ENCODE results near the gene ARVCF.

ARVCF gene

DNA sequence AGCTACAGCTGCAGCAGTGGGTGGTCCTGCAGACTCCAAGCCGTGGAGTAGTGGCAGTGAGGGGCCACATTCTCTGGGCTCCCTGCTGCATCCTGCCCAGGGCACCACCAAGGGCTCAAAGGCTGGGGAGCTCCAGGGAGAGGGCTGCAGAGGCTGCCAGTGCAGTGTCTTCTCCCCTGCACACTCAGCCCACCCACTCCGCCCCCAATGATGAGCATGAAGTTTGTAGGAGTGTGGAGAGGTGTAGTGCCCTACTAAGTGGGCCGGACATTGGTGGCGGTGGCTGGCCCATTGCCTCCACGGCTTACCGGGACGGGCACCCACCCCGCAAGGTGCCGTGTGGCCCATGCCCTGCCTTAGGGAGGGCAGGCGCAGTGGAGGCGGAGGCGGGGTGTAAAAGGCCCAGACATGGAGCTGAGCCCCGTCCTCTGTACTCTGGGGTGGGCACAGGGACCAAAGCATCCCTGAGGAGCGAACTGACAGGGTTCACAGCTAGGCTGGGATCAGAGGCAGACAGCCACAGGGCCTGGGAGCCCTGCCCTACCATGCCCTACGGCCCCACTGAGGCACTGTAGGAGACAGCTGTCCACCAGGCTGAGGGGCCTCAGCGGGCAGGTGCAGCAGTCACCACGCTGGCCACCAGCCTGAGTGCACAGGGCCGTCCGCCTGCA is 18.9 kb downstream of the ARVCF start:
- DNase-seq = no peak

DNA sequence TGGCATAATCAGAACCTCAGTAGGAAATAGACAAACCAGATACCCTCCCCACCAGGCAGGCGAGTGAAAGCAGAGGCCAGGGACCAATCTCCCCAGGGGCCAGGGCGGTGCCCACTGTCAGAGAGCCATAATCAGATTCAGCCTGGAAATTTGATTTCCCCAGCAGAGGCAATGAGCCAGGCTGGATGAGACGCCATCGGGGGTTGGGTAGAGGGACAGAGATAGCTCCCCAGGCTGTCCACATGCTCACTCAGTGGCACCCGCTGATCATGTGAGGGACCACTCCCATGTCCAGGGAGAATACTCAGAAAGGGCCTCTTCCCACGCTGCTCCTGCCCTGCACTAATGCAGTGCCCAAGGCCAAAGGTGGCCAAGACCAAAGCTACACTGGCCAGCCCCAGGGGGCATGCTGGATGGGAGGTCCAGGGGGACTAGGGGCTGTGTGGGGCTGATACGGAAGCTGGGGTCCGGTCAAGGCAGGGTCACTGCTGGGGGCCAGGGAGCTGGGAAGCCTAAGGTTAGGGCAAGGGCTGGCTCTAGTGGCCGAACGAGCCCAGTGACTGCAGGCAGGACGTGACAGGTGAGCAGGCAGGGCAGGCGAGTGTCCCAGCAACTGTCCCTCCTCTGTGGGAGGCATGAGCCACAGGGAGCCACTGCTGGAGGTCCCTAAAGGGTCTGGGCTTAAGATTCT is 19.8 kb downstream of the ARVCF start:
- no peak for DNase-seq

DNA sequence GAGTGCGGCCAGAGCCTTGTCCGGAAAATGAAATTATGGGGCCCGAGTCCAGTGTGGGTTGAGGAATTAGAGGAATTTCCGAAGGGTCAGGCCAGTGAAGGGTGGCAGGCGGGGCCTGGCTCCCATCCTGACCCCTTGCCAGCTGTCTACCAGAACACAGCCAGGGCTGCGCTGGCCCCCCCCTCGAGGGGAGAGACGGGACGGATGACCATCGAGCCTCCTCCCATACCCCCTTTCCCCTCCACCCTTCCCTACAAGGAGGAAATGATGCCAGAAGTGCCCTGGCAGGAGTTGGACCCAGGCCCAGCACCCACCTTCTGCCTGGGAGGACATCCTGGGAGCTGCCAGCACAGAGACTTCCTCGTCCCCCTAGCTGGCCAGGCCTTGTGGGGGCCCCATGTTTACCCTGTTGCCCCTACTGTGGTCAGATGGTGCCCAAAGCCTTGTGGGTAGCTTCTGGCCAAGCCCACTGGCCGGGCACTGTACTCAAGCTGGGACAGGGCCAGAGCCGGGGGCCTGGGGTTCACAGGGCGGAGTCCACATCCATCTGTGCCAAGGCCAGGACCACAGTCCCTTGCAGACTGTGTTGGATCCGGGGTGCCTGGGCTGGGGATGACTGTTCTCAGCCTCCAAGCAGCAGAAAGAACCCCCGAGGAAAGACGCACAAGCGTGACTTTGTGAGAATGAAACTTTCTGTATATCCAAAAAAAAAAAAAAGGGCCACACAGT is 20.8 kb downstream of the ARVCF start:
- DNase-seq = no peak

DNA sequence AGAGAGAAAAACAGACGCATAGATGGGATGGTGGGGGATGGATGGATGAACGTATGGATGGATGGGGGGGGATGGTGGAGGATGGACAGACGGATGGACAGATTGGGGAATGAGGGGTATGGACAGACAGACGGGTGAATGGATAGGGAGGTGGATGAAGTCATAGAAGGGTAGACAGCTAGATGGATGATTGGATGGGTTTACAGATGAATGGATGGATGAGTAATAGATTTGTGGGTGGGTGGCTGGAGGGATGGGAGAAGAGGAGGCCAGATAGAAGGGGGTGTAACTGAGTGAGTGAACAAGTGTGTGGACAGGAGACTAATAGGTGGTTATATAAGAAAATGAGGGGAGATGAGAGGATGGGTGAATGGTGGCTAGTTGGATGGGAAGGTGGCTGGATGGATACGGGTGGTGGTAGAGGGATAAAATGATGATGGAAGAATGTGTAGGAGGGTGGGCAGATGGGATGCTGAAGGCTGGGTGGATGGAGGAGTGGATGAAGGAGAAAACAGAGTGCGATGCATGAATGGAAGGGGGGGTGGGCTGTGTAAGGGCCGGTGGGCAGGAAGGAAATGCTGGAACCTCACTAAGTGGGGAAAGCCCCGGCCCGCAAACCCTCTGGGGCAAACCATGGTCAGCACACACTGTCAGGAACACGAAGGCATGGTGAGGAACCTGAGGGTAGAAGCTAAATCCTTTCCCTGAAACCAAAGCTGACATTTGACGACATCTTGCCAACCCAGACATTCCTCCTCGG is 21.6 kb downstream of the ARVCF start:
- DNase-seq = no peak

DNA sequence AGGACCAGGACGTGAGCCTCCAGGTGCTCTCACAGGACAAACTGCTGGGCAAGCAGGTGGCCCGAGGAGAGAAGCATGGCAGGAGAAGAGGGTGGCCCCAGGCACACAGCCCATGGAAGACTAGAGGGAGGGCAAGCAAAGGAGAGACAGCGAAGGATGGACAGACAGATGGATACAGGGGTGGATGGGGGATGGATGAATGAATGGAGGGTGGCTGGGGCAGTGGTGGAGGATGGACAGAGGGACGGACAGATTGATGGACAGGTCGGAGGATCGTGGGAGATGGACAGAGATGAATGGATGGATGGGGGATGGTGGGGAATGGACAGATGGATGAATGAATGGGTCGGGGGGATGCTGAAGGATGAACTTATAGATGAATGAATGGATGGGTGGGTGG is 22.7 kb downstream of the ARVCF start:
- DNase-seq = no peak

DNA sequence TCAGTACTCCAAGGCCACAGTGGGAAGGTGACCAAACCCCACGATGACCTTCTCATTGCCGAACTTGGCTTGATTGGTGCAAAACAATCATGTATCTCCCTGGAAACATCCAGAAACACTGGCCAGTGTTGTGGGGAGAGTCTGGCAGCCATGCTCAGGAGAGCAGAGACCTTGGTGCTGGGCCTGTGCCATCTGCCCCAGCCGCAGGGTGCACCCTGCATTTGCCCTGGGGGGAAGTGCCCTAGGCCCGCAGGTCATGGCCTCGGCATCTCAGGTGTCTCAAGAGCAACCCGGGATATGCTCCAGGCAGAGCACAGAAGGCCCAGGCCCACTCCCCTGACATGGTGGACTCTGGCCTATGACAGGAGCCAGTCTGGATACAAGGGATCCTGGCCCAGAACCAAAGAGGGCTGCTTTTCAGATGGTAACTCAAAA is 23.7 kb downstream of the ARVCF start:
- no peak for DNase-seq

DNA sequence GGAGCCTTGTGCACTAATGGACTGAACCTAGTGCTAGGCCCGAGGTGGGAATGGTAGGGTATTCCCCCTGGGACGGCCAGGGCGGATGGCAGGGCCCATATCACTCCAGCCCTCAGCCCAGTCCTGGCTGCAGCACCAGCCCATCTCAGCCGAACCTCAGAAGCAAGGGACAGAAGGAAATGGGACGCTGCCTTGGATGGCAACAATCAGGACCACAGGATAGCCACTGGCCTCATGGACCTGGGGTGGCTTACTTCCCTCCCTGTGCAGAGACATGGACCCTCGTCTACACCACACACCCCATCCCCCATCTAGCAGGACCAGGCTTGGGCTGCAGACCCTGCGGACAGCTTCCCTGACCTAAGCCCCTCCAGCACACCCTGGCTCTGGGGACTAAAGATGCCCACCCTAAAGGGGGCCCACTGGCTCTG is 24.1 kb downstream of the ARVCF start:
- DNase-seq = no peak

DNA sequence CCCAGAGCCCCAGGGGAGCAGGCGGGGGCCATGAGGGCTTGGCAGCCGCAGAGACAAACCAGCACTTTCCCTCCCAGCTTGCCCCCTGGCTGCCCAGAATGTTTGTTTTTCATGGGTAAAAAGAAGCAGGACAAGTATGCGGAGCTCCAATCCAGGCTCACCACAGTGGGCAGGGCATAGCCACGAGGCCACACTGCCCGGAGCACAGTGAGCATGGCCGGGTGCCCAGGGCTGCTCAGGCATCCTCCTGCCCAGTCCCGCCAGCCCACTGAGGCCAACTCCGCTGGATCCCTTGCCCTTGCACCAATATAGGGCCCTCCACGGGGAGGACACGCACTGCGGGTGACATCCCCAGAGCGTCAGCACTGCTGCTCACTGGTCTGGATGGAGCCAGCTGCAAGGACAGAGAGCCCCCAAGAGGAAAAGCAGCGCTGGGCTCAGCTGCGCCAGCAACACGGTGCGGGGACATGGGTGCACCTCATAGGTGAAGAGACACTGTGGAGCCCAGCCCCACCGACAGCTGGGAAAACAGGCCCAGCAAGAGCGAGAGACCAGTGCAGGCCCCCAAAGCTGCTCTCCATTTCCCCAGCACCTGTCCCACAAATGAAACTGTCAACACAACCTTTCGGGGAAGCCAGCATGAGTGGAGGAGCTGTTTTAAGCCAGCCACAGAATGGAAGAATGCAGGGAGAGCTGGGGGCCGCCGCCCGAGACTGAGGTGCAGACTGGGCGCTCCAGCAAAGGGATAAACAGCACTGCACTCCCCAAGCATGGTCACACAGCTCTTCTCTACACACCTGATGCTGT is 24.8 kb downstream of the ARVCF start:
- no peak for DNase-seq

DNA sequence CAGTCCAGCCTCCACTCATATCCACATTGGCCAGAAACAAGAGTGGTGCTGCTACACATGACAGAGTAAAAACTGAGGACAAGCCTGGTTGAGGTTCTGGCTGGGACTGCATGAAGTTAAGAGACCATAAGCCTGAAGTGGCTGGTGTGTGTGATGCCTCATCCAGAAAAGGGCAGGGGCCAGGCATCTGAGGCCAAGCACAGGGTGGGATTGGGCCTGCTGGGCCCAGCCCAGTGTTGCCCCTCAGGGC is 25.3 kb downstream of the ARVCF start:
- no peak for DNase-seq

DNA sequence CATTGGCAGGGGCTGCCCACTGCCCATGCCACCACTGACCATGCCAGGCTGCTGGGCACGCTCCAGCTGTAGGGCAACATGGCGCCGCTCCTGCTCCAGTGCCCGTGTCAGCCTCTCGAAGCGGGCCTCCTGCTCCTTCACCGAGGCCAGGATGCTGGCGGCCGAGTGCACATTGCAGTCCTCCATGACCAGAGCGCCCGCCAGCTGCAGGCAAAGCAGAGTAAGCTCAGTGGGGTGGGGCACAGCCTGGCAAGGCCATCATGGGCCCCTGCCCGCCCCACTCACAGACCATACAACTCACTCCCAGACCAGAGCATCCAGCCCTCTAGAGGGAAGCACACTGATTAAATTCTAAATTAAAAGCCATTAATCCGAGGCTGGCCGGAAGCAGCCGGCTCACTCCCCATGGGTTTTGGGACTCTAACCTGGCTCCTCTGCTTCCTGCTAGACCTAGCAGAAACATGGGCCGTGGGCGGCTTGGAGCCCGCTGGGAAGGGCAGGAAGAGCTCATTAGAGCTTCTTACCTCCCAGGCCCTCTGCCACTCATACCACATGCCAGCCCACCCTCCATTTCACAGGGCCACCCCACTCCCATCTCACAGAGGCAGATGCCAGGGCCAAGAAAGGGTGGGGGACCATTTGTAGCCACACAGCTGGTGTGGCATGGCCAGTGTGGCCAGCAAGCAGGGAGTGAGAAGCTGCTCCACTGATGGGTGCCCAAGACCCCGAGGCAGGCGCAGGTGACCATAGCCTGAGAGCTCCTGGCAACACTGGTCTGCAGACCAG is 25.8 kb downstream of the ARVCF start:
- DNase-seq = no peak

DNA sequence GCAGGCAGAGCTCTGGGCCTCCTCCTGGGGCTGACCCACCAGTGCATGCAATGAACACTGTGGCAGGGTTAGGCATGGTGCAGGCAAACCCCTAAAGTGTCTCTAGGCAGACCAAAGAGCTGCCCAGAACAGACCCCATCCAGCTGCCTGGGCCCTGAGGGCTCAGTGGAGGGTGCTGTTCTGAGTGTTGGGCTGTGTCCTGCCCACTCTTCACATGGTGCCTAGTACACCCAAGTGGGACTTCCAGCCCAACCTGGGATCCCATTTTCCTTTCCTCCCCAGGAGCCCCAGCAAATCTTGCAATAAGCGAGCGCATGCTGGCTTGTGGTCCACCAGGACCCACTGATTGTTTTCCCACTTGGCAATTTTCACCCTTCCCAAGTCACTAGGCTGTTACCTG is 26.4 kb downstream of the ARVCF start:
- DNase-seq = no peak

DNA sequence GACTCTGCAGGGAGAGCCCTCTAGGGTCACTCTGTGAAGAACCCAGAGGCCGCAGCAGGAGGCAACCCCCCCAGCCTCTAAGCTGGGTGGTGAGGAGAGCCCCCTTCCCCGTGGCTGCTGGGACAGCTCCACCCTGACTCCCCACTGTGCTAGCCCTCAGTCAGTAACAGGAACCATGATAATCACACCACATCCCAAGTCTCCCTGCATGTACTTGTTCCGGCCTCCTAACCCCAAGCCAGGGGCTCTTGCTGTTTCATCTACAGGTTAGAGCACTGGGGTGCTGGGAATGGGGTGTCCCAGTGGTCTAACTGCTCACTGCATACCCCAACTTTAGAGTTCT is 26.9 kb downstream of the ARVCF start:
- no peak for DNase-seq

DNA sequence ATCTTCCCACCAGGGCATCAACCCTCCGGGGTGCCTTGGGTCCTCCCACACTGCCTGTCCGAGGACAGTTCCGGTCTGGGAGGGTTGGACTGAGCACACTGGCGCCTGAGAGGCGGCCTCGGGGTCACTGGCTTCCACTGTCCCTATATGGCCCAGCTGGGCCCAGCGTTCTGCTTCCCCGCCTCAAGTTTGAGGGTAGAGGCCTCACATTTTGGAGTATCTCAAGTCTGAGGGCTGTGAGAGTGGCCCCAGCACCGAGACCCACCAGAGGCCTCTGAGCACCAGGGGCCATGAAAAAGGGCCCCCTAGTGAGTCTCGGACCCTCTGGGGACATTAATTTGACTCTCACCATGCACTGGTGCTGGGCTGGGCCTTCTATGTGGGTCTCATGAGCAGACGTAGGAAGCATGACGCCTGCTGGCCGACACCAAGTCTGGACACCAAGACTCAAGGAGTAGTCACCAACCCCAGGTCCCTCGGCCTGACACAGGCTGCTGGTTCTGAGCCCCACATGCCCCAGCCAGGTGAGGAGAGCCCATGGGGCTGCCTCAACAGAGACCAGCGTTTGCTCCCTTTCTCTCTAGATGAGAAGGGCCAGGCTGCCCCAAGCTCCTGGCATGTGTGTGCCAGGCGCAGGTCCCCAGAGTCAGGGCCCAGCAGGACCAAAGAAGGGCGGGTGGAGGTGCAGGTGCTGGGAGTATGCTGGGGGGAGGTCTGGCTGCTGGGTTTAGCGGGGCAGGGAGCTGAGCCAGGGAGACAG is 27.5 kb downstream of the ARVCF start:
- no peak for DNase-seq

DNA sequence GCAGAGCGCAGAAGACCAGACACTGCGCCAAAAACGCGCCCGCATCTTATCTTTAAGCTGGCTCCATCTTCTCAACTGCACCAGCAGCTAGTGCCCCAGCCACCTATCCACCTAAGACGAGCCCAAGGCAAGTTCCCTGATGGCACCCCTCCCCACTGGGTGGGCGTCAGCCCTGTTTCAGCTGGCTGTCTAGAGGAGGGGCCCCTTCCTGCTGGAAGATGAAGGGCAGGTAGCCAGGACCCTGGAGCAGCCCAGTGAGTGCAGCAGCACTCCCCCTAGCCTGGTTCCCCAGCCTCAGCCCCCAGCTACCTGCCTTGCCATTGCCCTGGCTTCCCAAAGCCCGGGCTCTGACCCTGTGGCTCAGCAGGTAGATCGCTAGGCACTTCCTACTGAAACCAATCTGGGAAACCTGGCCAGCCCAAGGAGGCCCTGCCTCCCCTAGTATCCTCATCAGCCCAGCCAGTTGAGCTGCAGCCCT is 28.3 kb downstream of the ARVCF start:
- no peak for DNase-seq

DNA sequence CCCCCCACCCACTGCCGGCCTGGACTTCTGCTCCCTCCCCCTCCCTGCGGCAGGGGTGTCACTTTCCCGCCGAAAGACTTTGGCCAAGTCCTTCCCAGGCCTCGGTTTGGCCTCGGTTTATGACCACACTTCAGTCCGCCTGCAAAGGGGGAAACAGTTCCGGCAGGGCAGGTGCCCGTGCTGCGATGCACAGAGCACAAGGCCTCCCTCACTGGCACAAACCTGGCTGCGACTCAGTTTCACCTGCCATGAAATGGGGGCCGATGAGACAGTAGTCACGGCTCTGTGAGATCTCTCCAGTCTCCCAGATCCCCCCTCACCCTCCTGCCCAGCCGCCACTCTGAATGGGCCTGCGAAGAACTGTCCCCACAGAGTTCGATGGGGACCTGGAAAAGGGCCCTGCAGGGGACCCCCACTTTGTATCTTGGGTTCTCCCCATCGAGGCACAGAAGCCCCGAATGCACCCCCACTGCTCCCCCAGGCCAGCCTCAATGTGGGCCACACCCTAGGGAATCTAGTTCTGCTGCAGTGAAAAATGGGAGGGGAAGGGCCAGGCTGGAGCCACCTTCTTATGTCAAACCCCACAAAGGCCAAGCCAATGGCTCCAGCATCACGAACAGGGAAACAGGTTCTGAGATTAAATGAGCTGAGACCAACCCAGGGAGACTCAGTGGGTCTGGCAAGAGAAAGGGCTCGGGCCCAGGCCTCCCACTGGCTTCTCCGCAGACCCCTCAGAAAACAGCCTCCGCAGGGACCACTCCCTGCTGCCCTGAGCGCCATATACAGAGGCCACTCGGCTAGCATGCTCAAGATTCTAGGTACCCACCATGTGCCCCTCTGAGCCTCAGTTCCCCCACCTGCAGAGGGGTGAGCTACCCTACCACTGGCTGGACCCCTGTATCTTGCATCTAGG is 29.0 kb downstream of the ARVCF start:
- DNase-seq = no peak

DNA sequence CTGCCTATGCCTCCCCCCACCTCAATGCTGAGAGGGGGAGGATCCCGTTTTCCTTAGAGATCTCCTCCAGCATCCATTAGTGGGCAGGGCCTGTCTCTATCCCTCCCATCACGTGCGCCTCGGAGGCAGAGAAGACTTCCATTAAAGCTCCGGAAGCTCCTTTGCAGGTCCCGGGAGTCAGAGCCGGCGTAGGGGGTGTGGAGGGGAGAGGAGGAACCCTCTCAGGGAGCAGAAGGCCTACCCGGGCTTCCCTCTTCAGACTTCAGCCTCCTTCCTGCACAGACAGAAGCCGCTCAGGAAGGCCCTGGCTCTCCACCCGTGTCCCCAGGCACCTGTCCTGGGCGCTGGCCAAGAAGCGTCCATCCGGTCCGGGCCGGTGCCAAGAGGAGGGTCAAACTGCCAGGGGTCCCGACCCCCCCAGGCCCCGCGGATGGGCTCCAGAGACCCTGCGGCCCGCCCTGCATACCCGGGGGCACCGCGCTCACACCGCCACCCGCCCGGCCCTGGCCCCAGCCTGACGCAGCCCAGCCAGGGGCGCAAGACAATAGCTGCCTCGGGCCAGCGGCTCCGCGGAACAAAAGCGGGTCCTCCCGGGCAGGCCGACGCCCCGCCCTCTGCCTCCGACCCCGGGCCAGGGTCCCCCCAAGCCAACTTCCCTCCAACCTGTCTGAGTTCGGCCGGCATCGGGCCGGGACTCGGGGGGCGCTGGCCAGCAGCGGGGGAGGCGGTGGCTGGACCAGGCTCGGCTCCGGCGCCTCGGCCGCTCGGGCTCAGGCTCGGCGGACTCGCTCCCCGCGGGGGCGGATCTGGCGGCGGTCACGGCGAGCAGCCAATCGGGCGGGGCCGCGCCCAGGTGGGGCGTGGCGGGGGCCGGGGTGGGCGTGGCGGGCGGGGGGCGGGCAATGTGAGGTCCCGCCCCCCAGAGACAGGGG is 29.9 kb downstream of the ARVCF start:
- DNase-seq = peak; percentile 57

DNA sequence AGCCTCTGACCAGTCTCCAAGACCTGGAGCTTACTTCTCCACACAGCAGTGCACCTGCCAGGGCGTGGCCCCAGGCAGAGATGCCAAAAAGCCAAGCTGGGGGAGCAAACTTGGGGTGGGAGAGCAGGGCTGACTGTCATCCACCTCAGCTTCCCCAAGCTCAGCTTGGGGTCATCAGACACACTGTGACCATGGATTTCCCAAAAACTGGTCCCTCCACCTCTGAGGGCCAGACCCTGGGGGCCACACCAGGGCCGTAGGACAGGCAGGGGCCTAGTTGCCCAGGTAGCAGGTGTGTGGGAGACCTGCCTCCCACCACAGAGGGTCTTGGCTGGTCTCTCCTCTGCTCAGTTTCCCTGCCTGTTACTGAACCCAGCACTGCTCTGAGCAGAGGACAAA is 30.6 kb downstream of the ARVCF start:
- DNase-seq = no peak

DNA sequence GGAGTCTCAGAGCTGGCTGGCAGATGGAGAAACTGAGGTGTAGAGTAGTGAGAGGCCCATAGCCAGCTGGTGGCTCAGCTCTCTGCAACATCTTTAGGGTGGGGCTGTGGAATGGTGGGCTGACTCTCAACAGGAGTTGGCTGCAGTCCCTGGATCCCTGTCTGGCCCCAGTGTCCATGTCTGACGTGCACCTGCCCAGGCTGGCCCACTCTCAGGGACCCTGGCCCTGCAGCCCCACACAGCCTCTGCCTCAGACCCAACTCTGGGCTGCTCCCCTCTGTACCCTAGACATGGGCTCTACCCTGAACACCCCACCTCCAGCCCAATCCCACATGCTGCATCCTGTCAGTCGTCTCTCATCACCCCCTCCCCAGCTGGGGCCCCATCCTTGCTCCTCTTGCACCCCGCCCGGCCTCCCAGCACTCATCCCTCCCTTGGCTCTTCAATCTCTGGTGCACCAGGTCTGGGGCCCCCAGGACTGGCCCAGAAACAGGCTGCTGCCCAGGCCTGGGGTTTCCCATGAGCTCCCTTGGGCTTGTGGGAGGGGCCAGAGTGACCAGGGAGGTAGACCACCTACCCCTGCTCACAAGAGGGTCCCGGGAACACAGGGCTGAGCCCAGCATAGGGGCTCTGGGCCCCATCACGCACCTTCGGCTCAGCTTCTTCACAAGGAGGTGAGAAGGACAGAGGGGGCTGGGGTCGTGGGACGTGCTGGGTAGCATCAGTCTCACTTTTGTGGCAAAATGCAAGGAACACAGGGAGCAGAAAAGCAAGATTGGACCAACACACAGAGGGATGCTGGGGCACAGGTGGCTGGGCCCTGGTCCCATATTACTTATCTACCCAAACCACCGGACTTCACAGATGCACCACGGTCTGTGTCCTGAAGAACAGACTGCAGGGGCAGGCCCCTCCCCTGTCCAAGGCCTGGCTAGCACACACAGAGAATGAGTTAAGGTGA is 31.5 kb downstream of the ARVCF start:
- DNase-seq = no peak
